ENCODE results near the gene SAMSN1. TPM values are rescaled to one million over a fixed set of nuclear protein-coding genes. Genes with fewer than 3 reads are reported as not detected.

The SAMSN1 gene
- total RNA-seq, 1 experiment from 2014 or later = 0.44 TPM

DNA sequence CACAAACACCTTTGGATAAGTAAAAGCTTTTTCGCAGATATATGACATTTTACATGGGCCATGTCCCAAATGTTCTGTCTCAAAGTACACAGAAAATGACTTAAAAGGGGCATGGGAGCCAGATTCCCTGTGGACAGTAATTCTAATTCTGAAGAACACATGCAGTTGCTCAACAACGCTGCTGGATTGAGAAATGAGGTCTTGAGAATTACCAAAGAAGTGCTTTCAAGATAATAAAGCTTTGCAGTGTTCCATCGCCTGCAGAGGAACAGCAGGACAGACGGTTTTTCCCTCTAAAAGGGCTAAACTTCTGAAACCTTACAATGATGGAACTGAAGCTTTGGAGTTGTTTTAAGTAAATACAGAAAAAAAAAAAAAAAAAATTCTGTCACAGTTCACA, 107.9 kb downstream of the SAMSN1 start:
- BruUV-seq (replicated peaks) = no TSS peak

DNA sequence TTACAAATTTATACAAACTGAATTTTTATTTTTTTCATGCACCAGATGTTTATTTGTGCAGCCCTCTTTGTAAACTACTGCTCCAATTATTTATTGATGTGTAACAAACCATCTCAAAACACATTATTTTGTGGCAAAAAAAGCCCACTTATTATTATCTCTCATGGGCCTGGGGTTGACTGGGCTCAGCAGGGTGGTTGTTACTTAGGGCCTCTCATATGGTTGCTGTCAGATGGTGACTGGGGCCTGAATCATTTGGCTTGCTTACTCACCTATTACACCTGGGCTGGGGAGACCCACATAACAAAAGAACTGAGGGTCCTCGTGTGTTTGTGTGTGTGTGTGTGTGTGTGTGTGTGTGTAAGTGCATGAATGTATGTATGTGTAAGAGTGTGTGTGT, 110.7 kb downstream of the SAMSN1 start:
- H3K9me3 ChIP-seq (ENCODE audit: control insufficient read depth, insufficient read depth, low read depth, low read length) = no peaks in the 10 kb centered on the region
- H3K4me1 ChIP-seq (ENCODE audit: control insufficient read depth, insufficient read depth, low read length) = no peaks in the 10 kb centered on the region
- ChIA-PET CTCF (no interaction called here), POLR2A (no interaction called here)
- intact Hi-C loops (cut with micrococcal nuclease; ENCODE audit: unreplicated experiment) = no loop called here
- BruUV-seq (replicated peaks) = no TSS peak
- ATAC-seq (no peak), DNase-seq (ENCODE audit: low read depth, low spot score) (no peak)
- in situ Hi-C loops (cut with HindIII; ENCODE audit: low pct_unique_long_range_greater_than_20kb, low sequenced_read_pairs) = no loop called here
- H3K4me3 ChIP-seq (ENCODE audit: low read depth in 2 of 2, low read length in 2 of 2) = no peak overlapping the region
- no peaks in the 10 kb centered on the region for H3K27me3 ChIP-seq (ENCODE audit: control insufficient read depth, insufficient read depth, low read length)
- H3K36me3 ChIP-seq (ENCODE audit: control insufficient read depth, insufficient read depth, low read length) = no peaks in the 10 kb centered on the region
- TF ChIP-seq, protein P1, sequence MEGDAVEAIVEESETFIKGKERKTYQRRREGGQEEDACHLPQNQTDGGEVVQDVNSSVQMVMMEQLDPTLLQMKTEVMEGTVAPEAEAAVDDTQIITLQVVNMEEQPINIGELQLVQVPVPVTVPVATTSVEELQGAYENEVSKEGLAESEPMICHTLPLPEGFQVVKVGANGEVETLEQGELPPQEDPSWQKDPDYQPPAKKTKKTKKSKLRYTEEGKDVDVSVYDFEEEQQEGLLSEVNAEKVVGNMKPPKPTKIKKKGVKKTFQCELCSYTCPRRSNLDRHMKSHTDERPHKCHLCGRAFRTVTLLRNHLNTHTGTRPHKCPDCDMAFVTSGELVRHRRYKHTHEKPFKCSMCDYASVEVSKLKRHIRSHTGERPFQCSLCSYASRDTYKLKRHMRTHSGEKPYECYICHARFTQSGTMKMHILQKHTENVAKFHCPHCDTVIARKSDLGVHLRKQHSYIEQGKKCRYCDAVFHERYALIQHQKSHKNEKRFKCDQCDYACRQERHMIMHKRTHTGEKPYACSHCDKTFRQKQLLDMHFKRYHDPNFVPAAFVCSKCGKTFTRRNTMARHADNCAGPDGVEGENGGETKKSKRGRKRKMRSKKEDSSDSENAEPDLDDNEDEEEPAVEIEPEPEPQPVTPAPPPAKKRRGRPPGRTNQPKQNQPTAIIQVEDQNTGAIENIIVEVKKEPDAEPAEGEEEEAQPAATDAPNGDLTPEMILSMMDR (IDR thresholded peaks at IDR 0.05) = no peak
- TF ChIP-seq, protein P2, sequence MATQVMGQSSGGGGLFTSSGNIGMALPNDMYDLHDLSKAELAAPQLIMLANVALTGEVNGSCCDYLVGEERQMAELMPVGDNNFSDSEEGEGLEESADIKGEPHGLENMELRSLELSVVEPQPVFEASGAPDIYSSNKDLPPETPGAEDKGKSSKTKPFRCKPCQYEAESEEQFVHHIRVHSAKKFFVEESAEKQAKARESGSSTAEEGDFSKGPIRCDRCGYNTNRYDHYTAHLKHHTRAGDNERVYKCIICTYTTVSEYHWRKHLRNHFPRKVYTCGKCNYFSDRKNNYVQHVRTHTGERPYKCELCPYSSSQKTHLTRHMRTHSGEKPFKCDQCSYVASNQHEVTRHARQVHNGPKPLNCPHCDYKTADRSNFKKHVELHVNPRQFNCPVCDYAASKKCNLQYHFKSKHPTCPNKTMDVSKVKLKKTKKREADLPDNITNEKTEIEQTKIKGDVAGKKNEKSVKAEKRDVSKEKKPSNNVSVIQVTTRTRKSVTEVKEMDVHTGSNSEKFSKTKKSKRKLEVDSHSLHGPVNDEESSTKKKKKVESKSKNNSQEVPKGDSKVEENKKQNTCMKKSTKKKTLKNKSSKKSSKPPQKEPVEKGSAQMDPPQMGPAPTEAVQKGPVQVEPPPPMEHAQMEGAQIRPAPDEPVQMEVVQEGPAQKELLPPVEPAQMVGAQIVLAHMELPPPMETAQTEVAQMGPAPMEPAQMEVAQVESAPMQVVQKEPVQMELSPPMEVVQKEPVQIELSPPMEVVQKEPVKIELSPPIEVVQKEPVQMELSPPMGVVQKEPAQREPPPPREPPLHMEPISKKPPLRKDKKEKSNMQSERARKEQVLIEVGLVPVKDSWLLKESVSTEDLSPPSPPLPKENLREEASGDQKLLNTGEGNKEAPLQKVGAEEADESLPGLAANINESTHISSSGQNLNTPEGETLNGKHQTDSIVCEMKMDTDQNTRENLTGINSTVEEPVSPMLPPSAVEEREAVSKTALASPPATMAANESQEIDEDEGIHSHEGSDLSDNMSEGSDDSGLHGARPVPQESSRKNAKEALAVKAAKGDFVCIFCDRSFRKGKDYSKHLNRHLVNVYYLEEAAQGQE (IDR thresholded peaks at IDR 0.05; ENCODE audit: insufficient read depth in 1 of 2, low read depth in 2 of 2, low read length in 1 of 2) = no peak
- TF ChIP-seq SIN3A (IDR thresholded peaks at IDR 0.05; ENCODE audit: borderline replicate concordance, insufficient read depth, low read depth, low read length) (no peak), POLR2AphosphoS5 (IDR thresholded peaks at IDR 0.05; ENCODE audit: low read depth, low read length) (no peak), TCF7L2 (IDR thresholded peaks at IDR 0.05; ENCODE audit: low read depth, low read length) (no peak)
- no peak overlapping the region for H3K27ac ChIP-seq (ENCODE audit: low read length)

More for the DNA sequence above, 107.9 kb downstream of the SAMSN1 start:
- intact Hi-C loops (cut with micrococcal nuclease; ENCODE audit: unreplicated experiment) (no loop called here), in situ Hi-C loops (cut with HindIII; ENCODE audit: low pct_unique_long_range_greater_than_20kb, low sequenced_read_pairs) (no loop called here)
- TF ChIP-seq, protein P2 (IDR thresholded peaks at IDR 0.05; ENCODE audit: insufficient read depth in 1 of 2, low read depth in 2 of 2, low read length in 1 of 2) = no peak
- TF ChIP-seq, protein P1 (IDR thresholded peaks at IDR 0.05) = no peak
- Histone ChIP-seq H3K9me3 (ENCODE audit: control insufficient read depth, insufficient read depth, low read depth, low read length) (no peaks in the 10 kb centered on the region), H3K4me3 (ENCODE audit: low read depth in 2 of 2, low read length in 2 of 2) (no peak overlapping the region), H3K27me3 (ENCODE audit: control insufficient read depth, insufficient read depth, low read length) (no peaks in the 10 kb centered on the region), H3K4me1 (ENCODE audit: control insufficient read depth, insufficient read depth, low read length) (no peaks in the 10 kb centered on the region), H3K36me3 (ENCODE audit: control insufficient read depth, insufficient read depth, low read length) (no peaks in the 10 kb centered on the region), H3K27ac (ENCODE audit: low read length) (no peak overlapping the region)
- DNase-seq (ENCODE audit: low read depth, low spot score) (no peak), ATAC-seq (no peak)
- CTCF ChIA-PET = no interaction called here
- POLR2A ChIA-PET = no interaction called here

Other genes starting within 250 kb of the SAMSN1 start
- gene HSPA13, start 163.2 kb downstream of the SAMSN1 start, total RNA-seq (2021; ENCODE audit: unreplicated experiment) = 30.1 TPM

Measured in Panc1 (cell line).